Coronary artery (tissue), 2 donors: ENCODE data around the gene LSP1.

ENCODE experiments used
- DNase-seq: peaks from one replicate; pipeline ENCODE4 v3.0.0-alpha.2; 2017; ENCODE audit warnings: low spot score
- H3K27ac ChIP-seq, 2 donors: fragments of 200-600 bp; sonication (generic); one replicate each; pipeline ENCODE4 v1.5.1; 2016 to 2019
- H3K4me3 ChIP-seq: fragments of 200-600 bp; sonication (generic); 2 replicates; pipeline ENCODE4 v1.5.1; 2016; ENCODE audit warnings: mild to moderate bottlenecking, moderate library complexity
- TF ChIP-seq, protein P1 (sequence below): fragments of 200-600 bp; sonication (generic); IDR thresholded peaks from one replicate; pipeline ENCODE4 v1.5.1; 2019; ENCODE audit warnings: antibody characterized with exemption

The LSP1 gene

DNA sequence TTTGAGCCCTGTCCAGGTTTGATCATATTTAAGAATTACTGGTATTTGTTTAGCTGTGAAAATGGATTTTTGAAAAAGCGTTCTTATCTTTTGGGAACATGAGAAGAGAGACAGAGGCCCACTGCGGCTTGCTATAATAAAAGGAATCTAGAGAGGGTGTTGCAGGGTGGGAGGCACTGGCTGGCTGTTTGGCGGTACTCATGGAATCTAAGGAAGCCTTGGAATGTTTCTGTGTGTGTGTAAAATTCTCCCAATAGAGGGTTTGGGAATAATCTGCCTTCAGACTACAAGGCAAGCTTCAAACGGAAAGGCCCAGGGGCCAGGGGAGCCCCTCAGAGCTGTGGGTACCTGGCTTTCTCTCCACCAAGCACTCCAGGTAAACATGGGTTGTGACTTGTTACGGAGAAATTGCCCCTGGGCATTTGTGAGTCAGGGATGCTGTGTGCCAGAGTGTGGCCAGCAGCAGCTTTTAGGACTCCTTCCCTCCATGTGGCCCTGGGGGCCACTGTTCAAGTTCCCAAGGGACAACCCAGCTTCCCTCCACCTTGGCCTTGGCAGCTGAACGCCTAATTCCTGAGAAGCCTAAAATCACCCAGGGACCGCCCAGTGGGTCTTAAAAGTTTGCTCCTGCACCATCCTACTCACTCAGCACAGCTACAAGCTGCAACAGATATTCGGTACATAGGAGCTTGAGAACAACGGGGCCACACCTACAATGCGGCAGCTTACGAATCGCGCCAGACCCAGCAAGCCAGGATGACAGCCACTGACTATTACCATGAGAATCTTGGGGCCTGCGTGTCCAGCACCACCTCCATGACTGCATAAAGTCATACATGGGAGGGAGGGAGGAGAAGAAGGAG is 32.2 kb upstream of the LSP1 start:
- no peak for DNase-seq
- Histone ChIP-seq H3K27ac (peak overlapping the region; percentile 27 to 73), H3K4me3 (no peak overlapping the region)
- TF ChIP-seq, protein P1, sequence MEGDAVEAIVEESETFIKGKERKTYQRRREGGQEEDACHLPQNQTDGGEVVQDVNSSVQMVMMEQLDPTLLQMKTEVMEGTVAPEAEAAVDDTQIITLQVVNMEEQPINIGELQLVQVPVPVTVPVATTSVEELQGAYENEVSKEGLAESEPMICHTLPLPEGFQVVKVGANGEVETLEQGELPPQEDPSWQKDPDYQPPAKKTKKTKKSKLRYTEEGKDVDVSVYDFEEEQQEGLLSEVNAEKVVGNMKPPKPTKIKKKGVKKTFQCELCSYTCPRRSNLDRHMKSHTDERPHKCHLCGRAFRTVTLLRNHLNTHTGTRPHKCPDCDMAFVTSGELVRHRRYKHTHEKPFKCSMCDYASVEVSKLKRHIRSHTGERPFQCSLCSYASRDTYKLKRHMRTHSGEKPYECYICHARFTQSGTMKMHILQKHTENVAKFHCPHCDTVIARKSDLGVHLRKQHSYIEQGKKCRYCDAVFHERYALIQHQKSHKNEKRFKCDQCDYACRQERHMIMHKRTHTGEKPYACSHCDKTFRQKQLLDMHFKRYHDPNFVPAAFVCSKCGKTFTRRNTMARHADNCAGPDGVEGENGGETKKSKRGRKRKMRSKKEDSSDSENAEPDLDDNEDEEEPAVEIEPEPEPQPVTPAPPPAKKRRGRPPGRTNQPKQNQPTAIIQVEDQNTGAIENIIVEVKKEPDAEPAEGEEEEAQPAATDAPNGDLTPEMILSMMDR = no peak

DNA sequence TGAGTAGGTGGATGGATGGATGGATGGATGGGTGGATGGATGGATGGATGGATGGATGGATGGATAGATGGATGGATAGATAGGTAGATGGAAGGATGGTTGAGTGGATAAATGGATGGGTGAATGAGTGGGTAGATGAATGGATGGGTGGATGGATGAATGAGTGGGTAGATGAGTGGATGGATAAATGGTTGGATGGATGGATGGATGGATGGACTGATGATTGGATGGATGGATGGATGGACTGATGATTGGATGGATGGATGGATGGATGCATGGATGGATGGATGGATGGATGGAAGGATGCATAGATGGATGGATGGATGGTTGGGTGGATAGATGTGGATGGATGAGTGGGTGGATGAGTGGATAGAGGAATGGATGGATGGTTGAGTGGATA is 31.3 kb upstream of the LSP1 start:
- Histone ChIP-seq H3K27ac (peak overlapping the region in 1 of 2 donors; percentile 73), H3K4me3 (no peak overlapping the region)
- DNase-seq = no peak
- TF ChIP-seq, protein P1 = no peak

DNA sequence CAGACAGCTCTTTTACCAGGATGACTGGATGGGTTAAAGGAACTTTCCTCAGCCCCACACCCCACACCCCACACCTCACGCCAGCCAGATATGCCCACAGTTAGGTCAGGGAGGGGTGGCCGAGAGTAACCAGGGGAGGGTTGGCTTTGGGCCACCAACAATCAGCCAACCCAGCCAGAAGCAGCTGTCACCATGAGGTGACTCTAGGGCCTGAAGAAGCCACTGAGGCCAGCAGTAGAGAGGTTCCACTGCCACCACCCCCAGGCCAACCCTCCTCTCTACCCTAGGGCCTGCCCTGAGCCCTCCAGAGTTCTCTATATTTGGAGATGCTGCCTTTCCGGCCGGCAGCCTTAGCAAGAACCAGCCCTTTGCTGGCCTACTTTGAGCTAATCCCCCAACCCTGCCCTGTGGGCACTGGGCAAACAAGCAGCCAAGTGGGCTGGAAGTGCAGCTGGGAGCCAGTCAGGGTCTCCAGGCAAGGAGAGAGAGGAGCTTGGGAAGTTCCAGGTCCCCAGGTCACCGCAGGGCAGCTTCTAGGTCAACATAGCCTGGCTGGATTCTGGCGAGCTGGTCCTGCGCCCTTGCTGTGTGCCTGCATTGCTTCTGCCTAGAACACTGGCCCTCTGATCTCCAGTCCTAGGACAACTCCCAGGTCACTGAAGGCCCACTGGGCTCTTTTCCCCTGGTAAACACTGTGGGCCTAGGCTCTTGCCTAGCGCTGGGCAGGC is 30.1 kb upstream of the LSP1 start:
- Histone ChIP-seq H3K4me3 (no peak overlapping the region), H3K27ac (peak overlapping the region in 1 of 2 donors; percentile 73)
- TF ChIP-seq, protein P1 = no peak
- no peak for DNase-seq

DNA sequence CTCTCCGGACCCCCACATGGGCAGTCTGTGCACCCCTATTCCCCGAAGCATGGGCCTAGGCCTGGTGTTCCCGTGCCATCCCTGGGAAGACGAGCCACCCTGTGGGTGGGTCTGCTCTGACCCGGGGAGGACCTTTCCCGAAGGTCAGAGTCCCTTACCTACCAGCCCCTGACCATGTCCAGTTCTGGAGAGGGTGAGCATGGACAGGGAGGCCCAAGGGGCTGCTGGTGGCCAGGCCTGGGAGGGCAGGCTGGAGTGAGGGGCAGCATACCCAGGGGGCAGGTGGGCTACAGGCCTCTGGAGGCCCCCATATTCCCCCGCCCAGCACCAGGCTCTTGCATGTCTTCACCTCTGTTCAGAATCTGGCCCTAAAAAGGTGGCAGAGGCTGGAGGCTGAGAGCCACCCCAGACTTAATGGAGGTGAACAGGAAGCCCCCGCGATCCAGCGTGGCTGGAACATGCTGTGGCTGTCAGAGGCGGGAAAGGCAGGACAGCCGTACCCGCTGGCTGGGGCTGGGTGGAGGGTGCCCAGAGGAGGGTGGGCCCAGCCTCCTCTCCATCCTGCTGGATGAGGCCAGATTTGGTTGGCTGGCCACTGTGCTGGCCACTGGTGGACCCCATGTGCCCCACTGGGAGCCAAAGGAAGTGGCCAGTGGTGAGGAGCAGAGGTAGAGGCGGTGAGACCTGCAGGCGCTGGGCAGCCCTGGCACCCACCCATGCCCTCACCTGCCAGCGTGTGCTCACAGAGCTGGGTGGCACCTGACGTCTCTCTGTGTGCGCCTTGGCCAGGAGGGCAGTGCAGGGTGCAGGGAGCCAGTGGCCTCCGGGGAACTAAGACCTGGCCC is 29.3 kb upstream of the LSP1 start:
- Histone ChIP-seq H3K4me3 (no peak overlapping the region), H3K27ac (peak overlapping the region in 1 of 2 donors; percentile 15)
- no peak for DNase-seq
- TF ChIP-seq, protein P1 = no peak

DNA sequence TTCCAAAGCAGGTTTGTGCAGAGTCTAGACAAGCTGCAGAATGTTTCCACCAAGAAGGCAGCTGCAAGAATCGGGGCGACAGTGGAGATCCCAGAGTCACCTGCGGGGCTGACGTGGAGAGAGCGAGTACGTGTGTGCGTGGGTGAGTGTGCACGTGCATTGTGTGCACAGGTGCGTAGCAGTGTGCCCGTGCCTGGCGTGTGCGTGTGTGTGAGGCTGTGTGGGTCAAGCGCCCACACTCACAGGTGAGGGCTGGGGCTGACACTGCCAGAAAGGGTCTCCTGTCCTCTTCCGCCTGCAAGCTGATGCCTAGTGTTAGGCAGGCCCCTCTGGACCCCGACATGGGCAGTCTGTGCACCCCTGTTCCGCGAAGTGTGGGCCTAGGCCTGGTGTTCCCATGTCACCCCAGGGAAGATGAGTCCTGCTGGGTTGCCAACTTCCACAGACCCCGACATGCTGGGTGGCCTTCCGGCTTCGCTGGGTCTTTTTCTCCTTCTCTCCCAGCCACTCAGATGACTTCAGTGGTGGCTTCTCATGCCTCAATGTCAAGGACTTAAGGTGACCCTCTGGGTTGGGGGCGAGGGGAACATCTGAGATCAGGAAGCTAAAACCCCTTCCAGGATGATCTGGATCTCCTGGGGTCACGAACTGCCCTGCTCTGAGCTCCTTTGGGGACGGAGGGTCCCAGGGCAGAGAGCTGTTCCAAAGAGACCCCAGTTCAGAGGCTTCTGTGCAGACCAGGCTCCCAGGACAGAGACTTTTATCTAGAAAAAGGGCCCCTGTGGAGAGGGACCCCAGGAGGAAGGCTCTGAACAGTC is 28.5 kb upstream of the LSP1 start:
- Histone ChIP-seq H3K4me3 (no peak overlapping the region), H3K27ac (peak overlapping the region; percentile 55 to 97)
- TF ChIP-seq, protein P1 = no peak
- DNase-seq = no peak
